DND-41 (cell line): ENCODE data around the gene RAB4B.
A peak's percentile ranks its signal among the peaks of the same experiment; 100 is the strongest.

ENCODE experiments used
- ATAC-seq: fragments of 200-7000 bp; cut with Tn5 transposase; 3 replicates; pipeline ENCODE4 v1.9.1; 2021; ENCODE audit warnings: low read depth; ENCODE audit not compliant: insufficient read depth
- DNase-seq: peaks from one replicate; pipeline ENCODE4 v3.0.0-alpha.2; 2020
- H2AFZ ChIP-seq: 2 replicates; pipeline ENCODE4 v1.6.0; 2012; ENCODE audit warnings: low read depth, low read length
- H3K27ac ChIP-seq: 2 replicates; pipeline ENCODE4 v1.5.1; 2012; ENCODE audit warnings: low read length, inconsistent platforms
- H3K27me3 ChIP-seq: fragments of 200-600 bp; sonication (generic); 2 replicates; pipeline ENCODE4 v1.6.0; 2012; ENCODE audit warnings: low read length, mild to moderate bottlenecking, inconsistent platforms; ENCODE audit not compliant: insufficient read depth, poor library complexity
- H3K36me3 ChIP-seq: 2 replicates; pipeline ENCODE4 v1.5.1; 2012; ENCODE audit warnings: low read length, inconsistent platforms; ENCODE audit not compliant: insufficient read depth
- H3K4me1 ChIP-seq: 2 replicates; pipeline ENCODE4 v1.5.1; 2012; ENCODE audit warnings: mild to moderate bottlenecking, low read length; ENCODE audit not compliant: insufficient read depth
- H3K4me2 ChIP-seq: 2 replicates; pipeline ENCODE4 v1.6.0; 2012; ENCODE audit warnings: mild to moderate bottlenecking, moderate library complexity, low read length, inconsistent platforms; ENCODE audit not compliant: insufficient read depth
- H3K4me3 ChIP-seq, 2 experiments: fragments of 200-600 bp in 1 of 2; shearing (Covaris generic) in 1 of 2; 2 replicates each; pipeline ENCODE4 v1.5.1; 2012 to 2016; ENCODE audit warnings: inconsistent platforms in 2 of 2, low read length in 2 of 2, mild to moderate bottlenecking in 2 of 2, low read depth in 1 of 2, moderate library complexity in 1 of 2
- H3K79me2 ChIP-seq: 2 replicates; pipeline ENCODE4 v1.6.0; 2012; ENCODE audit warnings: low read length, inconsistent platforms; ENCODE audit not compliant: insufficient read depth
- H3K9ac ChIP-seq: 2 replicates; pipeline ENCODE4 v1.6.0; 2012; ENCODE audit warnings: low read depth, mild to moderate bottlenecking, inconsistent platforms, low read length, moderate library complexity
- H3K9me3 ChIP-seq: 2 replicates; pipeline ENCODE4 v1.5.1; 2012; ENCODE audit warnings: low read length, moderate library complexity, mild to moderate bottlenecking, inconsistent platforms; ENCODE audit not compliant: insufficient read depth, severe bottlenecking
- H4K20me1 ChIP-seq: 2 replicates; pipeline ENCODE4 v1.6.0; 2012; ENCODE audit warnings: low read length; ENCODE audit not compliant: insufficient read depth
- CTCF ChIP-seq: IDR thresholded peaks from 2 replicates; pipeline ENCODE4 v1.5.1; 2012; ENCODE audit warnings: borderline replicate concordance, low read length, moderate library complexity, mild to moderate bottlenecking; ENCODE audit not compliant: poor library complexity, severe bottlenecking; ENCODE audit errors: extremely low read depth
- EZH2 ChIP-seq: IDR thresholded peaks from 3 replicates; pipeline ENCODE4 v1.6.1; 2012; ENCODE audit warnings: borderline replicate concordance, low read depth, mild to moderate bottlenecking, moderate library complexity, low read length, inconsistent platforms; ENCODE audit not compliant: severe bottlenecking

The RAB4B gene

GRCh38 chr19:40803170-40803856 lies 25.3 kb downstream of the RAB4B start:
- no peak for DNase-seq
- TF ChIP-seq EZH2 (no peak), CTCF (no peak)
- Histone ChIP-seq H3K4me3 (0 out of 4 replicates have a peak overlapping the region, but pooled peaks of 1 of the 2 experiments have one; percentile 27), H2AFZ (no peak overlapping the region), H3K4me2 (peak overlapping the region; percentile 70), H3K9ac (peak overlapping the region; percentile 36; the same call in 1 of the 2 replicates), H3K4me1 (peaks cover 54% of the 10 kb centered on the region), H4K20me1 (peaks cover 84% of the 10 kb centered on the region), H3K9me3 (no peaks in the 10 kb centered on the region), H3K27me3 (no peaks in the 10 kb centered on the region), H3K79me2 (peaks cover 90% of the 10 kb centered on the region), H3K27ac (peak overlapping the region; percentile 41; the same call in 1 of the 2 replicates), H3K36me3 (peaks cover 80% of the 10 kb centered on the region)
- ATAC-seq = no peak

GRCh38 chr19:40803857-40804782 lies 26.1 kb downstream of the RAB4B start:
- peak overlapping the region; percentile 70 for H3K4me2 ChIP-seq
- H3K36me3 ChIP-seq = peaks cover 87% of the 10 kb centered on the region
- H3K9ac ChIP-seq = 0 out of 2 replicates have a peak overlapping the region, but pooled peaks have one; percentile 36
- no peaks in the 10 kb centered on the region for H3K9me3 ChIP-seq
- 0 out of 4 replicates have a peak overlapping the region, but pooled peaks of 1 of the 2 experiments have one; percentile 14 for H3K4me3 ChIP-seq
- peaks cover 52% of the 10 kb centered on the region for H3K4me1 ChIP-seq
- H3K27ac ChIP-seq = no peak overlapping the region; the same call in 1 of the 2 replicates
- no peak overlapping the region for H2AFZ ChIP-seq
- H4K20me1 ChIP-seq = peaks cover 92% of the 10 kb centered on the region
- TF ChIP-seq EZH2 = no peak
- TF ChIP-seq CTCF = no peak
- no peaks in the 10 kb centered on the region for H3K27me3 ChIP-seq
- ATAC-seq (no peak), DNase-seq (no peak)
- peaks cover 94% of the 10 kb centered on the region for H3K79me2 ChIP-seq

- DNase-seq (no peak), ATAC-seq (no peak)
- H3K9me3 ChIP-seq = no peaks in the 10 kb centered on the region
- H3K4me3 ChIP-seq = no peak overlapping the region
- peaks cover 87% of the 10 kb centered on the region for H3K79me2 ChIP-seq
- H4K20me1 ChIP-seq = peaks cover 97% of the 10 kb centered on the region
- H3K4me2 ChIP-seq = peak overlapping the region; percentile 22; the same call in 1 of the 2 replicates
- H3K36me3 ChIP-seq = peaks cover 94% of the 10 kb centered on the region
- no peaks in the 10 kb centered on the region for H3K27me3 ChIP-seq
- H2AFZ ChIP-seq = no peak overlapping the region
- H3K4me1 ChIP-seq = peaks cover 51% of the 10 kb centered on the region
- TF ChIP-seq EZH2 (no peak), CTCF (peak; percentile 24)
- no peak overlapping the region for H3K27ac ChIP-seq
- no peak overlapping the region for H3K9ac ChIP-seq
These were observed 26.8 kb downstream of the RAB4B start for GRCh38 chr19:40804783-40805242.
